Fibroblast of skin of back (primary cell): Measurements from ENCODE around the gene FAM200B.
A peak's percentile ranks its signal among the peaks of the same experiment; 100 is the strongest.

Experiments used
- DNase-seq: peaks from one replicate; pipeline ENCODE4 v3.0.0-alpha.2; 2013

The FAM200B gene

DNA sequence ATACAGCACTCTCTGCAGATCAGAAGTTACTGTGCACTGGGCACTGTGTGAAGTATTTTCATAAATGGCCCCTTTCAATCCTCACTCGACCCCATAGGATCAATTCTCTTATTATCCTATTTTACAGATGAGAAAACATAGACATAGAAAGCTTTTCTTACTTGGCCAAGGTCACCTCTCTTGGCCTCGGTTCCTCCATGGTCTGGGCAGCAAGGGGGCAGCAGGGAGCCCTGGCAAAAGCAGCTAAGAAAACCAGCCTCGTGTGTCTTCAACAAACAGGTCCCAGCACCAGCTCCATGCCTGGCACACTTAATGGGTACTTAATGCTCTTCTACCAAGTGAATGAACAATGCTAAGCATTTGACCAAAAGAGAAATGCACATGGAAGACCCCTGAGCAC lies 55.6 kb downstream of the FAM200B start:
- no peak for DNase-seq

DNA sequence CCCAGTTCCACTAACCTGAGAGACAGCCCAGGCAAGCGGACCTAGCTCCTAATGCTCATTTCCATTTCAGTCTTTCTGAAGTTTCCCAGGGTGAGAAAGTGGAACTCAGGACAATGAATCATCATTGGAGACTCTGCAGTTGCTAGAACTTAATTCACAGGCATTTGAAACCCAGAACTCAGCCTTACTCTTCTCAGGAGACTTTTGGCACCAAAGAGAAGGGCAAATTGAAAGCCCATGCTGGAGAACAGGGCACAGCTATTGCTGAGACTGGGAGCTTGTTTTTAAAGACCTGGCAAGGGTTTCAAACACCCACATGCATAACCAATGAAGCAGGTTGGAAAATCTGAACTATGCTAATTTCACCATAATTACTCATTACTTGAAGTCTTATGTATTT lies 57.2 kb downstream of the FAM200B start:
- DNase-seq: peak; percentile 45
